OCI-LY3 (cell line): ENCODE data around the gene ADAMTS14.

Experiments
- H2AFZ ChIP-seq: fragments of 200-600, 300-600 bp; shearing (Covaris generic); 2 replicates; pipeline ENCODE4 v1.6.0; 2014; ENCODE audit warnings: antibody characterized with exemption, low read depth, low read length
- H3K27ac ChIP-seq: fragments of 200-600, 300-600 bp; sonication (generic); 2 replicates; pipeline ENCODE4 v1.5.1; 2014; ENCODE audit warnings: mild to moderate bottlenecking, low read length, moderate library complexity, mixed read lengths
- H3K27me3 ChIP-seq: fragments of 200-600, 300-600 bp; sonication (generic); 2 replicates; pipeline ENCODE4 v1.6.1; 2014; ENCODE audit warnings: low read depth, low read length, mixed read lengths
- H3K36me3 ChIP-seq: fragments of 200-600, 300-600 bp; sonication (generic); replicated peaks from 2 replicates; pipeline ENCODE3; 2014; ENCODE audit warnings: low read depth, low read length, mixed read lengths
- H3K4me1 ChIP-seq: fragments of 300-600, 200-600 bp; sonication (generic); 2 replicates; pipeline ENCODE4 v1.6.1; 2014; ENCODE audit warnings: low read length, mixed read lengths
- H3K4me2 ChIP-seq: fragments of 200-600, 300-600 bp; sonication (generic); 2 replicates; pipeline ENCODE4 v1.6.1; 2014; ENCODE audit warnings: low read length, mixed read lengths
- H3K4me3 ChIP-seq: fragments of 300-600, 200-600 bp; sonication (generic); 2 replicates; pipeline ENCODE4 v1.5.1; 2014; ENCODE audit warnings: antibody characterized with exemption, mild to moderate bottlenecking, low read length, moderate library complexity
- H3K79me2 ChIP-seq: fragments of 300-600, 200-600 bp; shearing (Covaris generic); 2 replicates; pipeline ENCODE4 v1.6.1; 2014; ENCODE audit warnings: mild to moderate bottlenecking, low read length, mixed read lengths
- H3K9ac ChIP-seq: fragments of 300-600, 200-600 bp; shearing (Covaris generic); 2 replicates; pipeline ENCODE4 v1.6.0; 2014; ENCODE audit warnings: mild to moderate bottlenecking, low read length, moderate library complexity
- H3K9me3 ChIP-seq: fragments of 200-600, 300-600 bp; shearing (Covaris generic); 2 replicates; pipeline ENCODE4 v1.6.1; 2014; ENCODE audit warnings: low read length, mixed read lengths; ENCODE audit not compliant: insufficient read depth
- H4K20me1 ChIP-seq: fragments of 200-600, 300-600 bp; sonication (generic); 2 replicates; pipeline ENCODE4 v1.6.1; 2016; ENCODE audit warnings: low read length, mixed read lengths; ENCODE audit not compliant: insufficient read depth
- EZH2phosphoT487 ChIP-seq: fragments of 200-600 bp; shearing (Covaris generic); IDR thresholded peaks from 2 replicates; pipeline ENCODE4 v1.6.1; 2018; ENCODE audit warnings: antibody characterized with exemption, mixed run types, low read depth
- TF ChIP-seq, protein P1 (sequence below): fragments of 200-600, 300-600 bp; sonication (generic); IDR thresholded peaks from 2 replicates; pipeline ENCODE4 v1.5.1; 2014; ENCODE audit warnings: antibody characterized with exemption, low read length, low read depth

ADAMTS14 gene

GRCh38 chr10:70735161-70735560 lies 62.9 kb downstream of the ADAMTS14 start:
- Histone ChIP-seq H3K4me3 (no peak overlapping the region), H3K4me1 (no peaks in the 10 kb centered on the region), H3K27ac (no peak overlapping the region), H3K4me2 (no peak overlapping the region), H3K9me3 (no peaks in the 10 kb centered on the region), H3K36me3 (no peaks in the 10 kb centered on the region), H2AFZ (no peak overlapping the region), H4K20me1 (no peaks in the 10 kb centered on the region), H3K79me2 (no peaks in the 10 kb centered on the region), H3K27me3 (no peaks in the 10 kb centered on the region), H3K9ac (no peak overlapping the region)
- TF ChIP-seq, protein P1, sequence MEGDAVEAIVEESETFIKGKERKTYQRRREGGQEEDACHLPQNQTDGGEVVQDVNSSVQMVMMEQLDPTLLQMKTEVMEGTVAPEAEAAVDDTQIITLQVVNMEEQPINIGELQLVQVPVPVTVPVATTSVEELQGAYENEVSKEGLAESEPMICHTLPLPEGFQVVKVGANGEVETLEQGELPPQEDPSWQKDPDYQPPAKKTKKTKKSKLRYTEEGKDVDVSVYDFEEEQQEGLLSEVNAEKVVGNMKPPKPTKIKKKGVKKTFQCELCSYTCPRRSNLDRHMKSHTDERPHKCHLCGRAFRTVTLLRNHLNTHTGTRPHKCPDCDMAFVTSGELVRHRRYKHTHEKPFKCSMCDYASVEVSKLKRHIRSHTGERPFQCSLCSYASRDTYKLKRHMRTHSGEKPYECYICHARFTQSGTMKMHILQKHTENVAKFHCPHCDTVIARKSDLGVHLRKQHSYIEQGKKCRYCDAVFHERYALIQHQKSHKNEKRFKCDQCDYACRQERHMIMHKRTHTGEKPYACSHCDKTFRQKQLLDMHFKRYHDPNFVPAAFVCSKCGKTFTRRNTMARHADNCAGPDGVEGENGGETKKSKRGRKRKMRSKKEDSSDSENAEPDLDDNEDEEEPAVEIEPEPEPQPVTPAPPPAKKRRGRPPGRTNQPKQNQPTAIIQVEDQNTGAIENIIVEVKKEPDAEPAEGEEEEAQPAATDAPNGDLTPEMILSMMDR: no peak
- no peak for TF ChIP-seq EZH2phosphoT487

GRCh38 chr10:70736525-70736924 lies 64.2 kb downstream of the ADAMTS14 start:
- H2AFZ ChIP-seq: no peak overlapping the region
- no peak overlapping the region for H3K4me2 ChIP-seq
- H3K9me3 ChIP-seq: no peaks in the 10 kb centered on the region
- H3K4me3 ChIP-seq: no peak overlapping the region
- no peaks in the 10 kb centered on the region for H3K36me3 ChIP-seq
- H3K27ac ChIP-seq: no peak overlapping the region
- no peaks in the 10 kb centered on the region for H3K27me3 ChIP-seq
- H4K20me1 ChIP-seq: no peaks in the 10 kb centered on the region
- H3K4me1 ChIP-seq: no peaks in the 10 kb centered on the region
- no peak for TF ChIP-seq EZH2phosphoT487
- TF ChIP-seq, protein P1: no peak
- no peaks in the 10 kb centered on the region for H3K79me2 ChIP-seq
- no peak overlapping the region for H3K9ac ChIP-seq

GRCh38 chr10:70737250-70737649 lies 64.9 kb downstream of the ADAMTS14 start:
- no peak for TF ChIP-seq EZH2phosphoT487
- TF ChIP-seq, protein P1: no peak
- no peak overlapping the region for H3K9ac ChIP-seq
- no peaks in the 10 kb centered on the region for H3K9me3 ChIP-seq
- H3K36me3 ChIP-seq: no peaks in the 10 kb centered on the region
- no peak overlapping the region for H3K4me2 ChIP-seq
- no peak overlapping the region for H3K4me3 ChIP-seq
- H3K4me1 ChIP-seq: peaks cover under 1% of the 10 kb centered on the region; the same call in 1 of the 2 replicates
- H4K20me1 ChIP-seq: no peaks in the 10 kb centered on the region
- no peak overlapping the region for H3K27ac ChIP-seq
- no peaks in the 10 kb centered on the region for H3K79me2 ChIP-seq
- no peaks in the 10 kb centered on the region for H3K27me3 ChIP-seq
- H2AFZ ChIP-seq: no peak overlapping the region

DNA sequence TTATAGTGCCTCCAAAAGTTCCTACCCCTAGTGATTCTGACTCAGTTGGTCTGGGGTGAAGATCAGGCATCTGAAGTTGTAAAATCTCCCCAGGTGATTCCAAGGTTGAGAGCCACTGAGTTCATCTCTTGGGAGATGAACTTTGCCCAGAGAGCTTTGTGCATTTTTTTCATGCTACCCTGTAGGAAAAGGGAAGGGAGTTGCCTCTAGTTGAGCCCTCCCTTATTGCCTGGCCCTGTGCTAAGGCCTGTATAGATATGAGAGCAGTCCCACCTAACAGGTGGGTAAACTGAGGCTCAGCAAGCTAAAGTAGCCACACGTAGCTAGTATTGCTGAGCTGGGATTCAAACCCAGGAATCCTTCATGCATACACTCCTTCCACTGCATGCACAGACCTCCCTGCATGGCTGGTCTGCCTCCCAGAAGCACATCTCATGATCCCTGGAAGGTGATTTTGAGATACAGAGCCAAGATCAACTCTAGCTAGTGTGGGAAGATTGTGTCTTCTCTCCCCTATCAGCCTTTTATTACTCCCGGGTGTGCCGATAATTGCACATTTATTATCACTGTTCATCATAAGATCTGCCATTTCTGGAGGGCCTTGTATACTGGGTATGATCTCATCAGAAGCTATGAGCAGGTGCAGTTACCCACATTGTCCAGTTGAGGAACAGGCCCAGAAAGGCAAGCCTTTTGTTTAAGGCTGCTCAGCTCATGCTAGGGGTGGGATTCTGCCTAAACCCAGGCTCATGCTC lies 65.9 kb downstream of the ADAMTS14 start:
- Histone ChIP-seq H3K4me3 (no peak overlapping the region), H3K79me2 (no peaks in the 10 kb centered on the region), H3K36me3 (no peaks in the 10 kb centered on the region), H3K9ac (no peak overlapping the region), H2AFZ (no peak overlapping the region), H3K27ac (no peak overlapping the region), H3K9me3 (no peaks in the 10 kb centered on the region), H3K27me3 (no peaks in the 10 kb centered on the region), H4K20me1 (no peaks in the 10 kb centered on the region), H3K4me2 (no peak overlapping the region), H3K4me1 (peaks cover 7% of the 10 kb centered on the region)
- TF ChIP-seq EZH2phosphoT487: no peak
- TF ChIP-seq, protein P1: no peak
